ENCODE measurements around the gene TLK1. TPM values are rescaled to one million over a fixed set of nuclear protein-coding genes. Genes with fewer than 3 reads are reported as not detected.

Gene TLK1
- total and polyA plus RNA-seq, 4 donors: 12.3 to 61.8 (median 34.4) TPM

DNA sequence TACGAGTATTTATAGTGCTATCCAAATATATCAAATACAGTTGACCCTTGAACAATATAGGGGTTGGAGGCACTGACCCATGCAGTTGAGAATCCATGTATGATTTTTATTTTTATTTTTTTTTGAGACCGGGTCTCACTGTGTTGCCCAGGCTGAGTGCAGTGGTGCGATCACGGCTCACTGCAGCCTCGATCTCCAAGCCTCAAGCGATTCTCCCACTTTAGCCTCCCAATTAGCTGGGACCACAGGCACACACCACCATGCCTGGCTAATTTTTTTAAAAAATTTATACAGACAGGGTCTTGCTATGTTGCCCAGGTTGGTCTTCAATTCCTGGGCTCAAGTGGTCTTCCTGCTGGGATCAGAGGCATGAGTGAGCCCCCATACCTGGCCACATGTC lies 161.0 kb downstream of the TLK1 start:
- no peak overlapping the region for H3K4me3 ChIP-seq (ENCODE audit: low read length in 2 of 2)
- WGBS, 2 donors: 89 to 96% methylated on average over 6 of the region's 6 CpGs
- ATAC-seq (ENCODE audit: low FRiP score): no peak

DNA sequence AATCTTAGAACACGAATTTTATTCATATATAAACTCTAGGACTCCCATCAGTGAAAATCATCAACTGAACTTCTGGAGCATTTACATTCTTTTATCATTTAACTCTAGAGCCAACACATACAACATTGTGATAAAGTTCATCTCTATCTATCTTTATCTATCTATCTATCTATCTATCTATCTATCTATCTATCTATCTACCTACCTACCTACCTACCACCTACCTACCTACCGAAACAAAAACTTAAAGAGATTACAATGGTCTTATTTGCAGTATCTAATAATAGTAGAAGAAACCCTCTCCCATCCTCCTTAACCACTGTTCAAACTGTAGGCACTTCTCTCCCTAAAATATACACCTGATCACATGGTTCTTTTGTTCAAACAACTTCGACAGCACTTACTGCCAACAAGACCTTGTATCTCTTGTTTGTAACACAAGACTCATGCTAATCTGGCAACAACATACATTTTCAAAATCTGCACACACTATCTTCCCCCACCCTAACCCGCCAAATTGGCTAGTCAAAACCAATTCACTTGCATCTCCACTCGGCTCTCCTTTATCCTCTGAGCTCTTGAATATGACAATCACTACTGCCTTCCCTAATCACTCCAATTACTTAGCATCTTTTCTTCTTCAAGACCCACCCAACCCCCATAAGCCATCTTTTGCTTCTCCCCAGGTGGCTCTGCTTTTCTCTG lies 162.6 kb downstream of the TLK1 start:
- no peak for DNase-seq
- Histone ChIP-seq H3K4me1 (ENCODE audit: control insufficient read depth in 1 of 2, insufficient read depth in 2 of 2, low read length in 2 of 2) (no peaks in the 10 kb centered on the region), H3K27me3 (ENCODE audit: control insufficient read depth in 1 of 2, insufficient read depth in 2 of 2, low read length in 1 of 2) (no peaks in the 10 kb centered on the region), H3K4me3 (ENCODE audit: low read length in 2 of 2) (no peak overlapping the region), H3K36me3 (ENCODE audit: control insufficient read depth in 1 of 2, insufficient read depth in 2 of 2, low read length in 1 of 2) (no peaks in the 10 kb centered on the region), H3K9me3 (ENCODE audit: control insufficient read depth, low read length) (no peaks in the 10 kb centered on the region), H3K27ac (ENCODE audit: low read depth in 1 of 2, low read length in 2 of 2) (no peak overlapping the region)
- ATAC-seq (ENCODE audit: low FRiP score): no peak
- intact Hi-C loops (cut with DNase I): no loop called here
- WGBS, 2 donors: 81 to 89% methylated on average over 5 of the region's 5 CpGs

More for the DNA sequence above, 161.0 kb downstream of the TLK1 start:
- Histone ChIP-seq H3K9me3 (ENCODE audit: control insufficient read depth, low read length) (no peaks in the 10 kb centered on the region), H3K27ac (ENCODE audit: low read depth in 1 of 2, low read length in 2 of 2) (no peak overlapping the region), H3K27me3 (ENCODE audit: control insufficient read depth in 1 of 2, insufficient read depth in 2 of 2, low read length in 1 of 2) (no peaks in the 10 kb centered on the region), H3K36me3 (ENCODE audit: control insufficient read depth in 1 of 2, insufficient read depth in 2 of 2, low read length in 1 of 2) (no peaks in the 10 kb centered on the region), H3K4me1 (ENCODE audit: control insufficient read depth in 1 of 2, insufficient read depth in 2 of 2, low read length in 2 of 2) (no peaks in the 10 kb centered on the region)
- intact Hi-C loops (cut with DNase I): no loop called here
- DNase-seq: no peak

DNA sequence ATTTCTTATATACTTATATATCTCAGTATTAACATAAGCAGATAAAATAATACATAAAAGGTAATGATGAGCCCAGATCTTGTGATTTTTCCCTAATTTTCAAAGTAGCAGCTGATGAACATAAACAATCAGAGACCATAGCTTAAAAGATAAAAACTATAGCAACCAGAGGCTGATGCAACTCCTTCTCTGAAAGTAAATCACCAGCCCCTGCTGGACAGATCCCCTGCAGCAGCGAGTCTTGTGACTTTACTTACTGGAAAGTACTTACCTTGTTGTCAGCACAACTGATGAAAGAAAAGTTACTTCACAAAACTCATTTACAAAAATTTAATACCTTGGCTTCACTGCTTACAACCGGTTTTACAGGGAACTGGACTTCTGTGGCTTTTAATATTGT lies 164.4 kb downstream of the TLK1 start:
- no peaks in the 10 kb centered on the region for H3K36me3 ChIP-seq (ENCODE audit: control insufficient read depth in 1 of 2, insufficient read depth in 2 of 2, low read length in 1 of 2)
- no peaks in the 10 kb centered on the region for H3K9me3 ChIP-seq (ENCODE audit: control insufficient read depth, low read length)
- WGBS, 2 donors: 91 to 92% methylated on average over 2 of the region's 2 CpGs
- intact Hi-C loops (cut with DNase I): no loop called here
- DNase-seq: no peak
- H3K4me3 ChIP-seq (ENCODE audit: low read length in 2 of 2): no peak overlapping the region
- H3K4me1 ChIP-seq (ENCODE audit: control insufficient read depth in 1 of 2, insufficient read depth in 2 of 2, low read length in 2 of 2): no peaks in the 10 kb centered on the region
- ATAC-seq (ENCODE audit: low FRiP score): no peak
- H3K27ac ChIP-seq (ENCODE audit: low read depth in 1 of 2, low read length in 2 of 2): no peak overlapping the region
- H3K27me3 ChIP-seq (ENCODE audit: control insufficient read depth in 1 of 2, insufficient read depth in 2 of 2, low read length in 1 of 2): no peaks in the 10 kb centered on the region

DNA sequence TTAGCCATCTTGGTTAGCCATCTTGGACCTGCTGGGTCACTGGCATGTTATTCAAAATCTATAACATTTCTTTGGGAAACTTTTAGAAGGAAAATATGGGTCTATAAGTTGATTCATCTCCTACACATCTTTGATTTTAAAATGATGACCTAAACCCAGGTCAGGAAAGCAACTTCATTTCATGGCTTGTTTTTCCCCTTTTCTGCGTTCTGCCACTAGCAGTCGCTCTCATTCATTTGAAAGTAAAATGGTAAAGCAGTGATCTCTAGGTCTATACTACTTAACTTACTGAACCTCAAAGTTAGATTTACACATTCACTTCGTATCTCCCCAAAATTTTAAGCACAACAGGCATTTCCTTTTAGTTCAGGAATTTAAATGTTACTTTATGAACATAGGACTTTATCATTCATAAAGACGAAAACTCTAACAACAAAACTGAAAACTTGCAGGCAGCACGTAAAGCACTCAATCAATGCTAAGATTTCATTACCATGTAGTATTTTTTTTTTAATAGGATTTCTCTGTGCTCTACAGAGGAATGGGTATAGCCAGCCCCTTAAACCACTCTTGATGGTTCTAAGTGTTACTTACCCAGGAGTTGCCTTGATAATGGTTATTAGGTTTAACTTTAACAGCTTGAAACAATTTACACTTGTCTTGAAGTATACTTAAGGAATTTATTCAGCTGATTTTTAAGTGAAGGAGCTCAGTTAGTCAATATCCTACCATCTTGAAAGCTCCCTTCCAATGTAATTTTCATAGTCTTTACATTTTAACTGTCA lies 169.1 kb downstream of the TLK1 start:
- Histone ChIP-seq H3K27ac (ENCODE audit: low read depth in 1 of 2, low read length in 2 of 2) (no peak overlapping the region), H3K36me3 (ENCODE audit: control insufficient read depth in 1 of 2, insufficient read depth in 2 of 2, low read length in 1 of 2) (peaks cover 0 to 3% of the 10 kb centered on the region in 2 donors), H3K4me1 (ENCODE audit: control insufficient read depth in 1 of 2, insufficient read depth in 2 of 2, low read length in 2 of 2) (no peaks in the 10 kb centered on the region), H3K27me3 (ENCODE audit: control insufficient read depth in 1 of 2, insufficient read depth in 2 of 2, low read length in 1 of 2) (no peaks in the 10 kb centered on the region), H3K9me3 (ENCODE audit: control insufficient read depth, low read length) (no peaks in the 10 kb centered on the region), H3K4me3 (ENCODE audit: low read length in 2 of 2) (no peak overlapping the region)
- DNase-seq (no peak), ATAC-seq (ENCODE audit: low FRiP score) (no peak)
- intact Hi-C loops (cut with DNase I): no loop called here
- WGBS, 2 donors: 91 to 92% methylated on average over 5 of the region's 5 CpGs

DNA sequence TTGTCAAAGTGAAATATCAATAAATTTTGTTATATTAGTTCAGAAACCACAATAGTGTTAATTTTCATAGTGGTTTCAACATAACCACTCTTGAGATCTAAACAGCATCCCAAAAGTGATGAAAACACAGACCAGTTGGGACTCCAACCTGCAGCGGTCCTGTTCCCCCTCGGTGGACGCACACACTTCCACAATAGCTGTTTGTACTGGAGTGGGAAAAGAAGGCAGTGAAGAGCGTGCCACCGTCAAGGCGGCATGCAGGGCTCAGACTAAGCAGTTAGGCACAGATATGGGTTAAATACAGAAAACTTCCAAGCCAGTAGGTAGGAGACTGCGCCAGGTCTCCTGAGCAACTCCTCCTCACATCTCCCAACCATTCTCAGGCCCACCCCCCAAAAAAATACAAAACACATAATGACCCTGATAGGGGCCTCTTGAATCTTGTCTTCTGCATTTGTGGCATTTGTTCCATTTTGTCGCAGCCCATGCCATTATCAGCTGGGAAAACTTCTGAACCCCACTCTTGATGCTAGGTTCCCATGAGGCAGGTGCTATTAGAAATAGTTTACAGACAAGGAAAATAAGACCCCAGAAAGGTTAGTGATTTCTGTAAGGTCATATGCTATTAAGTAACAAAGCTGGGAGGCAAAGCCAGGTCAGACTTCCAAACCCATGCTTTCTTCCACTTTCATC lies 174.0 kb downstream of the TLK1 start:
- H3K4me3 ChIP-seq (ENCODE audit: low read length in 2 of 2): no peak overlapping the region
- H3K4me1 ChIP-seq (ENCODE audit: control insufficient read depth in 1 of 2, insufficient read depth in 2 of 2, low read length in 2 of 2): no peaks in the 10 kb centered on the region
- 95 to 96% methylated on average over 8 of the region's 8 CpGs for WGBS, 2 donors
- peaks cover 0 to 3% of the 10 kb centered on the region in 2 donors for H3K36me3 ChIP-seq (ENCODE audit: control insufficient read depth in 1 of 2, insufficient read depth in 2 of 2, low read length in 1 of 2)
- intact Hi-C loops (cut with DNase I): no loop called here
- DNase-seq: no peak
- no peak overlapping the region for H3K27ac ChIP-seq (ENCODE audit: low read depth in 1 of 2, low read length in 2 of 2)
- H3K9me3 ChIP-seq (ENCODE audit: control insufficient read depth, low read length): no peaks in the 10 kb centered on the region
- ATAC-seq (ENCODE audit: low FRiP score): no peak
- H3K27me3 ChIP-seq (ENCODE audit: control insufficient read depth in 1 of 2, insufficient read depth in 2 of 2, low read length in 1 of 2): no peaks in the 10 kb centered on the region

DNA sequence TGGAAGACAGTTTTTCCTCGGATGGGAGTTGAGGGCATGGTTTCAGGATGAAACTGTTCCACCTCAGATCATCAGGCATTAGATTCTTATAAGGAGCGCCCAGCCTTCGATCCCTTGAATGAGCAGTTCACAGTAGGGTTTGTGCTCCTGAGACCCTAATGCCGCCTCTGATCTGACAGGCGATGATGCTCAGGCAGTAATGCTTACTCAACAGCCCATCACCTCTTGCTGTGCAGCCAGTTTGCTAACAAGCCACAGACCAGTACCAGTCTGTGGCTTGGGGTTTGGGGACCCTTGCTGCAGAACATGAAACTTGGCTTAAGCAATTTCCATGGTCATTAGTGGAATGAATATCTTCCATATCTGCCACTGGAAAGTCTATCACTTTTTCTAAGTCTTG lies 175.3 kb downstream of the TLK1 start:
- ATAC-seq (ENCODE audit: low FRiP score) (no peak), DNase-seq (no peak)
- Histone ChIP-seq H3K27me3 (ENCODE audit: control insufficient read depth in 1 of 2, insufficient read depth in 2 of 2, low read length in 1 of 2) (no peaks in the 10 kb centered on the region), H3K4me1 (ENCODE audit: control insufficient read depth in 1 of 2, insufficient read depth in 2 of 2, low read length in 2 of 2) (no peaks in the 10 kb centered on the region), H3K27ac (ENCODE audit: low read depth in 1 of 2, low read length in 2 of 2) (no peak overlapping the region), H3K4me3 (ENCODE audit: low read length in 2 of 2) (no peak overlapping the region), H3K36me3 (ENCODE audit: control insufficient read depth in 1 of 2, insufficient read depth in 2 of 2, low read length in 1 of 2) (peaks cover 0 to 3% of the 10 kb centered on the region in 2 donors), H3K9me3 (ENCODE audit: control insufficient read depth, low read length) (no peaks in the 10 kb centered on the region)
- WGBS, 2 donors: 92 to 93% methylated on average over 5 of the region's 5 CpGs
- intact Hi-C loops (cut with DNase I): no loop called here

DNA sequence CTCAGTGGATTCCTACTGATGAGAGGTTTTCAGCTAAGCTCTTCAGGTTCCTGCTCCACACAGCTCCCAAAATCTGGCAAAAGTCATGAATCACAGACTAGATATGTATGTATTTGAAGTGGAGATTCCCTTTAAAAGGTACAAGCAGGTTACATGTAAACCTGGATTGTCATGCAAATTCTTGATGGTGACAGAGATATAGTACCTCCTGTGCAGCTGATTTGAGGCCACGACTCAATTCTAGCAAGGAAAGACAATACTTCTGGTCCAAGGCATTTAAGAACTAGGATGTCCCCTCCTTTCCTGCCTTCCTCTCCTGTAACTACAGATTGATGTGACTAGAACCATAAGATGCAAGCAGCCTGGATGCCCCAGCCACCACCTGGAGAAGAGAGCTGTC lies 176.6 kb downstream of the TLK1 start:
- Histone ChIP-seq H3K27ac (ENCODE audit: low read depth in 1 of 2, low read length in 2 of 2) (no peak overlapping the region), H3K4me1 (ENCODE audit: control insufficient read depth in 1 of 2, insufficient read depth in 2 of 2, low read length in 2 of 2) (no peaks in the 10 kb centered on the region), H3K36me3 (ENCODE audit: control insufficient read depth in 1 of 2, insufficient read depth in 2 of 2, low read length in 1 of 2) (peaks cover 0 to 3% of the 10 kb centered on the region in 2 donors), H3K27me3 (ENCODE audit: control insufficient read depth in 1 of 2, insufficient read depth in 2 of 2, low read length in 1 of 2) (no peaks in the 10 kb centered on the region), H3K4me3 (ENCODE audit: low read length in 2 of 2) (no peak overlapping the region), H3K9me3 (ENCODE audit: control insufficient read depth, low read length) (no peaks in the 10 kb centered on the region)
- DNase-seq (no peak), ATAC-seq (ENCODE audit: low FRiP score) (no peak)
- WGBS, 2 donors: 48 to 52% methylated on average over 1 of the region's 1 CpG
- intact Hi-C loops (cut with DNase I): no loop called here

DNA sequence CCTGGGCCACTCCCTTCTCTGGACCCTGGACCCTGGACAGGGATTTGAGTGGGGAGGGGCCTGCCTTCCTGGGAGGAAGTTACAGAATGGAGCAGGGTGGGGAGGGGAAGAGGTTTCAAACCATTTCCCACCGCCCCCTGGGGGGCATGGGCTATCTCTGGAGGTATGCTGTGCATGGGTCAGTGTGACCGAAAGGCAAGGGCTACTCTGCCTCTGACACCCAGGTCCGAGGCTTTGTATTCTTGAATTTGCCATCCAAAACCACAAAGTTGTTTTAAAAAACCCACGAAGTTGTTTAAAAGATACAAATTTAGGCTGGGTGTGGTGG lies 184.8 kb downstream of the TLK1 start:
- no peaks in the 10 kb centered on the region for H3K36me3 ChIP-seq (ENCODE audit: control insufficient read depth in 1 of 2, insufficient read depth in 2 of 2, low read length in 1 of 2)
- ATAC-seq (ENCODE audit: low FRiP score) (no peak), DNase-seq (no peak)
- no peaks in the 10 kb centered on the region for H3K4me1 ChIP-seq (ENCODE audit: control insufficient read depth in 1 of 2, insufficient read depth in 2 of 2, low read length in 2 of 2)
- H3K4me3 ChIP-seq (ENCODE audit: low read length in 2 of 2): no peak overlapping the region
- H3K27me3 ChIP-seq (ENCODE audit: control insufficient read depth in 1 of 2, insufficient read depth in 2 of 2, low read length in 1 of 2): no peaks in the 10 kb centered on the region
- 91 to 93% methylated on average over 4 of the region's 4 CpGs for WGBS, 2 donors
- H3K9me3 ChIP-seq (ENCODE audit: control insufficient read depth, low read length): no peaks in the 10 kb centered on the region
- no peak overlapping the region for H3K27ac ChIP-seq (ENCODE audit: low read depth in 1 of 2, low read length in 2 of 2)
- intact Hi-C loops (cut with DNase I): loop anchor here in 1 of 2 donors (2.0 kb wide), 1 partner anchor 441 kb away; no protein-coding TSS in a partner anchor
